Hepatocyte (in vitro differentiated cells): Measurements from ENCODE around the gene BRI3. TPM values are rescaled to one million over a fixed set of nuclear protein-coding genes. Genes with fewer than 3 reads are reported as not detected.

ENCODE experiments used
- DNase-seq: peaks from one replicate; pipeline ENCODE4 v3.0.0-alpha.2; 2016; ENCODE audit warnings: low spot score
- H2AFZ ChIP-seq: fragments of 200-600 bp; sonication (generic); 2 replicates; pipeline ENCODE4 v1.6.0; 2016; ENCODE audit warnings: antibody characterized with exemption, mild to moderate bottlenecking
- H3K27ac ChIP-seq: fragments of 200-600 bp; sonication (generic); 2 replicates; pipeline ENCODE4 v1.5.1; 2016; ENCODE audit warnings: mild to moderate bottlenecking
- H3K27me3 ChIP-seq: fragments of 200-600 bp; sonication (generic); 2 replicates; pipeline ENCODE4 v1.6.1; 2016
- H3K36me3 ChIP-seq: fragments of 200-600 bp; sonication (generic); replicated peaks from 2 replicates; pipeline ENCODE4 v1.5.1; 2016; ENCODE audit warnings: low read depth; ENCODE audit not compliant: insufficient read depth
- H3K4me1 ChIP-seq: fragments of 200-600 bp; sonication (generic); 2 replicates; pipeline ENCODE4 v1.5.1; 2016; ENCODE audit warnings: mild to moderate bottlenecking, moderate library complexity; ENCODE audit not compliant: insufficient read depth
- H3K4me2 ChIP-seq: fragments of 200-600 bp; sonication (generic); 2 replicates; pipeline ENCODE4 v1.6.0; 2016
- H3K4me3 ChIP-seq: fragments of 200-600 bp; sonication (generic); 2 replicates; pipeline ENCODE4 v1.5.1; 2016; ENCODE audit warnings: mild to moderate bottlenecking
- H3K79me2 ChIP-seq: fragments of 200-600 bp; sonication (generic); 2 replicates; pipeline ENCODE4 v1.6.0; 2017; ENCODE audit warnings: mild to moderate bottlenecking
- H3K9me2 ChIP-seq: fragments of 200-600 bp; sonication (generic); replicated peaks from 2 replicates; pipeline ENCODE4 v1.6.0; 2017; ENCODE audit warnings: mild to moderate bottlenecking; ENCODE audit not compliant: insufficient read depth
- H3K9me3 ChIP-seq: fragments of 200-600 bp; sonication (generic); 2 replicates; pipeline ENCODE4 v1.5.1; 2016; ENCODE audit warnings: low read depth, mild to moderate bottlenecking
- H4K20me1 ChIP-seq: fragments of 200-600 bp; sonication (generic); 2 replicates; pipeline ENCODE4 v1.6.0; 2016; ENCODE audit warnings: mild to moderate bottlenecking; ENCODE audit not compliant: insufficient read depth, poor library complexity, severe bottlenecking
- CTCF ChIP-seq: fragments of 200-600 bp; sonication (generic); IDR thresholded peaks from 2 replicates; pipeline ENCODE4 v1.5.1; 2016; ENCODE audit warnings: antibody characterized with exemption, mild to moderate bottlenecking; ENCODE audit not compliant: poor library complexity
- EZH2 ChIP-seq: fragments of 200-600 bp; sonication (generic); IDR thresholded peaks from 2 replicates; pipeline ENCODE4 v1.6.1; 2016; ENCODE audit warnings: antibody characterized with exemption, mild to moderate bottlenecking, borderline replicate concordance
- EZH2phosphoT487 ChIP-seq: fragments of 200-600 bp; sonication (generic); IDR thresholded peaks from one replicate; pipeline ENCODE4 v1.6.1; 2018; ENCODE audit warnings: antibody characterized with exemption, mild to moderate bottlenecking, low read depth, moderate library complexity; ENCODE audit not compliant: unreplicated experiment, severe bottlenecking
- WGBS: methylation state at CpG from one replicate; pipeline ENCODE4 v1.1.6; 2016; ENCODE audit warnings: low lambda C conversion rate; ENCODE audit errors: missing lambda C conversion rate; 5-methylcytosine and 5-hydroxymethylcytosine counted together
- polyA plus RNA-seq: library from polyadenylated mRNA; unstranded; fragments of >200 nt; fragmentation: Nextera tagmentation; extraction: Ambion mirVana; gene quantifications from 2 replicates; pipeline ENCODE4 v1.2.1, GENCODE V29; 2016
- total RNA-seq: library from RNA; depleted of rRNA; stranded (reverse); fragments of >200 nt; gene quantifications from 2 replicates; pipeline ENCODE4 v1.2.3, GENCODE V29; 2014

The BRI3 gene
- total and polyA plus RNA-seq, 2 experiments from 2014 or later, result 71.5 to 101 TPM

- Histone ChIP-seq H2AFZ (no peak overlapping the region), H3K79me2 (no peaks in the 10 kb centered on the region), H3K36me3 (no peaks in the 10 kb centered on the region), H3K9me3 (no peaks in the 10 kb centered on the region), H3K27me3 (no peaks in the 10 kb centered on the region), H3K27ac (no peak overlapping the region), H3K4me3 (no peak overlapping the region), H3K9me2 (no peaks in the 10 kb centered on the region), H3K4me1 (no peaks in the 10 kb centered on the region), H4K20me1 (no peaks in the 10 kb centered on the region), H3K4me2 (no peak overlapping the region)
- TF ChIP-seq EZH2phosphoT487 (no peak), EZH2 (no peak), CTCF (no peak)
- WGBS, result 92% methylated on average over 27 of the region's 32 CpGs
- DNase-seq, result no peak
Observed at GRCh38 chr7:98233219-98234070, 48.0 kb upstream of the BRI3 start.

DNA sequence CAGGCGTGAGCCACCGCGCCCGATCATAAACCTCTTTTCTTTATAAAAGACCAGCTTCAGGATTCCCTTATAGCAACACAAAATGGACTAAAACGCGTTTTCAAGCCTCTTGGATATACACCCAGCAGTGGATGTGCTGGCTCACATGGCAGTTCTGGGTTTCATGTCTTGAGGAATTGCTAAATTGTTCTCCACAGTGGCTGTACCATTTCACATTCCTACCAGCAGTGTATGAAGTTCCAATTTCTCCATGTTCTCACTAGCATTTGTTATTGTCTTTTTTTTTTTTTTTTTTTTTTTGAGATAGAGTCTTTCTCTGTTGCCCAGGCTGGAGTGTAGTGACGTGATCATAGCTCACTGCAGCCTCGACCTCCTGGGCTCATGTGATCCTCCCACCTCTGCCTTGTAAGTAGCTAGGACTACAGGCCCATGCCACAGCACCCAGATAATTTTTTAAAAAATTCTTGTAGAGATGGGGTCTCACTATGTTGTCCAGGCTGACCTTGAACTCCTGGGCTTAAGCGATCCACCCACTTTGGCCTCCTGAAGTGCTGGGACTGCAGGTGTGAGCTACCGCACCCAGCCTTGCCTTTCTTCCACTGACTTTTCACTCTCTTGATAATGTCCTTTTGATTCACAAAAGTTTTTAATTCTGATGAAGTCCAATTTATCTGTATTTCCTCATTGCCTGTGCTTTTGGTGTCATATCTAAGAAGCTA is 46.9 kb upstream of the BRI3 start:
- H3K27ac ChIP-seq, result no peak overlapping the region
- 95% methylated on average over 10 of the region's 10 CpGs for WGBS
- H3K4me3 ChIP-seq, result no peak overlapping the region
- no peaks in the 10 kb centered on the region for H3K4me1 ChIP-seq
- H3K9me2 ChIP-seq, result no peaks in the 10 kb centered on the region
- no peak overlapping the region for H3K4me2 ChIP-seq
- no peaks in the 10 kb centered on the region for H3K27me3 ChIP-seq
- H3K9me3 ChIP-seq, result no peaks in the 10 kb centered on the region
- no peak overlapping the region for H2AFZ ChIP-seq
- H3K79me2 ChIP-seq, result no peaks in the 10 kb centered on the region
- H4K20me1 ChIP-seq, result no peaks in the 10 kb centered on the region
- TF ChIP-seq CTCF (no peak), EZH2phosphoT487 (no peak), EZH2 (no peak)
- DNase-seq, result no peak
- no peaks in the 10 kb centered on the region for H3K36me3 ChIP-seq

DNA sequence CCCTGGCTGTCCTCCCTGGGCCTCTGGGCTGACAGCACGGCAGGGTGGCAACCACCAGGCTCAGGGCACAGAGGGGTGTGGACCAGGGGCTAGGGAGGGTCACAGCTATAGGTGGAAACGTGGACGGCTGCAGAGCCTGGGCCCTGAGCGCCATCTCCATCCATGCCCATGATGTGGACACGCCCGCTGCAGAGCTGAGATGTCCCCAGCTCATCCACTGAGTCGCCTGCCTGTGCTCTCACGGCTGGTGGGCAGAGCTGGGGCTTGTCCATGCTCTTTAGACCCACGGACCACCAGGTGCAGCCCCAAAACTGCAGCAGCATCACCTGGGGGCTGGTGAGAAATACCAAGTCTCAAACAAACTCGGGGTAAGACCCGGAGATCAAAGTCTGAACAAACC is 45.6 kb upstream of the BRI3 start:
- DNase-seq, result peak; percentile 5
- H4K20me1 ChIP-seq, result no peaks in the 10 kb centered on the region
- TF ChIP-seq EZH2phosphoT487 (no peak), CTCF (no peak), EZH2 (no peak)
- H3K4me2 ChIP-seq, result no peak overlapping the region
- no peaks in the 10 kb centered on the region for H3K9me3 ChIP-seq
- H2AFZ ChIP-seq, result no peak overlapping the region
- no peak overlapping the region for H3K27ac ChIP-seq
- no peaks in the 10 kb centered on the region for H3K79me2 ChIP-seq
- no peaks in the 10 kb centered on the region for H3K27me3 ChIP-seq
- no peaks in the 10 kb centered on the region for H3K4me1 ChIP-seq
- no peak overlapping the region for H3K4me3 ChIP-seq
- H3K36me3 ChIP-seq, result no peaks in the 10 kb centered on the region
- WGBS, result 92% methylated on average over 11 of the region's 11 CpGs
- H3K9me2 ChIP-seq, result no peaks in the 10 kb centered on the region
